ENCODE measurements around the gene KIFAP3. TPM values are rescaled to one million over a fixed set of nuclear protein-coding genes. Genes with fewer than 3 reads are reported as not detected.

Gene KIFAP3
- 22.0 and 23.9 TPM in 2 replicates for total RNA-seq

GRCh38 chr1:170074250-170075157 lies at the start of gene KIFAP3:
TSS of gene KIFAP3 (minus strand) at chr1:170074695. CDS start at chr1:170074467, 228 bp downstream.

GRCh38 chr1:169893645-169894423 lies 180.7 kb downstream of the KIFAP3 start, which contains the start of gene SCYL3:
TSS of gene SCYL3 (minus strand) at chr1:169893896. CDS start at chr1:169888840, 5,056 bp downstream.

Small RNA genes lying within 50 kb of the gene (small RNA-seq; reads per million reads assigned to genes)
- gene MRPS10P1, result not detected

Other genes with a start within 250 kb of the KIFAP3 start
- 7.7 and 8.7 TPM in 2 replicates for gene SCYL3, start 180.8 kb downstream of the KIFAP3 start, total RNA-seq
- gene NTMT2, start 71.3 kb upstream of the KIFAP3 start, total RNA-seq, result not detected in 2 replicates

All from thoracic aorta endothelial cell (primary cell).